ENCODE results near the gene SIGLEC10. TPM values are rescaled to one million over a fixed set of nuclear protein-coding genes. Genes with fewer than 3 reads are reported as not detected.

SIGLEC10 gene
- total RNA-seq, 1 experiment from 2014 or later, result not detected

DNA sequence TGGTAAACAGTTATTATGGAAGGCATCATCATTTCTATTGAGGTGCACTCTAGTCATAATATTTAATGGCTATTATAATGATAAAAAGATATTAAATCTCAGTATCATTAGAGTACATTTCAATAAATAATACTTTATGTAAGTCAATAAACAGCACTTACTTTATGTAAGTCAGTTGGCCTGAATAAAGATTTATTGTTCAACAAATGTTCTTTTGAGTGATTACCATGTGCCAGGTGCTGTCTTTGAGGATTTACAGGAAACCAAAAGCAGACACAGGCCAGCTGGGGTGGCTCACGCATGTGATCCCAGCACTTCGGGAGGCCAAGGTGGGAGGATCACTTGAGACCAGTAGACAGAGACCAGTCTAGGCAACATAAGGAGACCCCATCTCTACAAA, 40.0 kb downstream of the SIGLEC10 start:
- intact Hi-C loops (cut with micrococcal nuclease; ENCODE audit: unreplicated experiment), result no loop called here
- Mint-ChIP-seq H3K36me3 (ENCODE audit: insufficient read depth, unreplicated experiment) (no peaks in the 10 kb centered on the region), H3K27ac (ENCODE audit: unreplicated experiment) (no peak overlapping the region), H3K4me1 (ENCODE audit: low read depth, unreplicated experiment) (no peaks in the 10 kb centered on the region), H3K9me3 (ENCODE audit: low read depth, unreplicated experiment) (no peaks in the 10 kb centered on the region), H3K4me3 (ENCODE audit: low read depth, unreplicated experiment) (no peak overlapping the region), H3K27me3 (ENCODE audit: unreplicated experiment) (peaks cover 28% of the 10 kb centered on the region)
- DNase-seq, result no peak
- CTCF ChIA-PET, result no interaction called here
- no TSS peak for BruUV-seq (replicated peaks)
- TF ChIP-seq, protein P1, sequence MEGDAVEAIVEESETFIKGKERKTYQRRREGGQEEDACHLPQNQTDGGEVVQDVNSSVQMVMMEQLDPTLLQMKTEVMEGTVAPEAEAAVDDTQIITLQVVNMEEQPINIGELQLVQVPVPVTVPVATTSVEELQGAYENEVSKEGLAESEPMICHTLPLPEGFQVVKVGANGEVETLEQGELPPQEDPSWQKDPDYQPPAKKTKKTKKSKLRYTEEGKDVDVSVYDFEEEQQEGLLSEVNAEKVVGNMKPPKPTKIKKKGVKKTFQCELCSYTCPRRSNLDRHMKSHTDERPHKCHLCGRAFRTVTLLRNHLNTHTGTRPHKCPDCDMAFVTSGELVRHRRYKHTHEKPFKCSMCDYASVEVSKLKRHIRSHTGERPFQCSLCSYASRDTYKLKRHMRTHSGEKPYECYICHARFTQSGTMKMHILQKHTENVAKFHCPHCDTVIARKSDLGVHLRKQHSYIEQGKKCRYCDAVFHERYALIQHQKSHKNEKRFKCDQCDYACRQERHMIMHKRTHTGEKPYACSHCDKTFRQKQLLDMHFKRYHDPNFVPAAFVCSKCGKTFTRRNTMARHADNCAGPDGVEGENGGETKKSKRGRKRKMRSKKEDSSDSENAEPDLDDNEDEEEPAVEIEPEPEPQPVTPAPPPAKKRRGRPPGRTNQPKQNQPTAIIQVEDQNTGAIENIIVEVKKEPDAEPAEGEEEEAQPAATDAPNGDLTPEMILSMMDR (IDR thresholded peaks at IDR 0.05; ENCODE audit: unreplicated experiment), result no peak

DNA sequence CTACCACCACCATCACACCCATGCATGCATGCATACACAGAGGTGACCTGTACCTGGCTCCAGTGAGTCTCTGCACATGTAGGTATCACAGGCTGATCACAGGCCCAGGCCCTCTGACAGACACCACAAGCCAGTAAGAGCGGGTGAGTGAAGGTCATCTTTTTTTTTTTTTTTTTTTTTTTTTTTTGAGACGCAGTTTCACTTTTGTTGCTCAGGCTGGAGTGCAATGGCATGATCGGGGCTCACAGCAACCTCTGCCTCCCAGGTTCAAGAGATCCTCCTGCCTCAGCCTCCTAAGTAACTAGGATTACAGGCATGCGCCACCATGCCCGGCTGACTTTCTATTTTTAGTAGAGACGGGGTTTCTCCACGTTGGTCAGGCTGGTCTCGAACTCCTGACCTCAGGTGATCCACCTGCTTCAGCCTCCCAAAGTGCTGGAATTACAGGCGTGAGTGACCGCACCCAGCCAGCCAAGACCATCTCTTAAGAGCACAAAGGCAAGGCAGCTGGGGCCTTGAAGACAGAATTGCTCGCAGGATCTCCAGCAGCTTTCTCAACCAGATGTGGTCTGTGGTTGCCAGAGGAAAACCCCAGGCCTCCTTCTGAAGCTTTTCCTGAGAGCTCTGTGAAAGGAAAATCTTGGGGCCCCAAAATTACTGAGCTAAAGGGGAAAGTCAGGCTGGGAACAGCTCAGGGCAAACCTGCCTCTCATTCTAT, 41.8 kb downstream of the SIGLEC10 start:
- Mint-ChIP-seq H3K4me3 (ENCODE audit: low read depth, unreplicated experiment) (no peak overlapping the region), H3K27me3 (ENCODE audit: unreplicated experiment) (peaks cover 40% of the 10 kb centered on the region), H3K4me1 (ENCODE audit: low read depth, unreplicated experiment) (no peaks in the 10 kb centered on the region), H3K9me3 (ENCODE audit: low read depth, unreplicated experiment) (no peaks in the 10 kb centered on the region), H3K27ac (ENCODE audit: unreplicated experiment) (no peak overlapping the region), H3K36me3 (ENCODE audit: insufficient read depth, unreplicated experiment) (peaks cover 1% of the 10 kb centered on the region)
- CTCF ChIA-PET, result interaction anchor here (0.7 kb wide), 1 partner anchor 19 kb away, joined by 3 read pairs; no protein-coding TSS in a partner anchor
- intact Hi-C loops (cut with micrococcal nuclease; ENCODE audit: unreplicated experiment), result no loop called here
- TF ChIP-seq, protein P1 (IDR thresholded peaks at IDR 0.05; ENCODE audit: unreplicated experiment), result no peak
- BruUV-seq (replicated peaks), result no TSS peak
- no peak for DNase-seq

DNA sequence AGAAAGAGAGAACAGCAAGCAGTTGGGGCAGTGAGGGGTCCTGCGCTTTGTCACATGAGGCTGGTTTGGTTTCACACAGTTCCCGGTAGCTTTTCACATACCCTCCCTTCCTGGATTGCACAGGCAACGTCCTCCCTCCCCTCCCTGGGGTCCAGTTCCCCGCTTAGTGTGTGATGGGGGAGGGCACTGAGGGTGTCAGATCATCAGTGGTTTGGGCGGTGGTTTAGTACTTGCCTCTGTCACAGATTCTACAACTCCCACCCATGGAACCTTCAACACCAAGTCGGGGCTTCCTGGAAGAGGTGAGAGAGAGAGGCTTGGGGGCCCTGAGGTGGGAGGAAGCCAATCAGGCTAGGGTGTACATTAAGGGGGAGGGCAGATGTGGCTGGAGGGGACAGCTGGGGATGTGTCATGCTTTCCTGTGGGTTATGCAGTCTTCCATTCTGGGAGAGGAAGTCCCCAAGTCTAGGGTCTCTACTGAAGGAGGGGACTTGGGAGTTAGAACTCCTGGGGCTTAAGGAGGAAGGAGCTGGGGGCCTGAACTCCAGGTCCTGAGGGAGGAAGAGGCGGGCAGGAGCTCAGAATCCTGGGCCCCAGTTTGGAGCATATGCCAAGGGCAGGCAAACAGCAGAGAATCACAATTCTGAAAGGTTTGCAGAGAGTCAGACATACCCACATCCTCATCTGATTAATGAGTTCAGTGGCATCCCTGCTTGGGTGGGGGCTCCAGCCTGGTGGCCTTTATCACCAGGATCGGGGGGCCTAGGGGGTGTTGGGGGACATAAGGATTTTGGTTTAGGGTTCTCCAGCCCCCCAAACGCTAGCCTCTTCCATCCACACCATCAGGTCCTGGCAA, 44.6 kb downstream of the SIGLEC10 start, which contains the start of gene NKG7:
Gene NKG7, minus strand, starts transcription at position 6 of the 856 bp plus-strand sequence. CDS start 119 bp downstream, outside the sequence.
- H3K27ac Mint-ChIP-seq (ENCODE audit: unreplicated experiment), result no peak within 1 kb of the TSS
- H3K4me3 Mint-ChIP-seq (ENCODE audit: low read depth, unreplicated experiment), result no peak within 1 kb of the TSS
- BruUV-seq (replicated peaks), result no TSS peak
- DNase-seq, result no peak
- peaks cover 16% of the 10 kb centered on the region for H3K36me3 Mint-ChIP-seq (ENCODE audit: insufficient read depth, unreplicated experiment)
- H3K27me3 Mint-ChIP-seq (ENCODE audit: unreplicated experiment), result peaks cover 51% of the 10 kb centered on the region
- no peaks in the 10 kb centered on the region for H3K4me1 Mint-ChIP-seq (ENCODE audit: low read depth, unreplicated experiment)
- CTCF ChIA-PET, result no interaction called here
- intact Hi-C loops (cut with micrococcal nuclease; ENCODE audit: unreplicated experiment), result no loop called here
- H3K9me3 Mint-ChIP-seq (ENCODE audit: low read depth, unreplicated experiment), result no peaks in the 10 kb centered on the region
- TF ChIP-seq, protein P1 (IDR thresholded peaks at IDR 0.05; ENCODE audit: unreplicated experiment), result no peak

DNA sequence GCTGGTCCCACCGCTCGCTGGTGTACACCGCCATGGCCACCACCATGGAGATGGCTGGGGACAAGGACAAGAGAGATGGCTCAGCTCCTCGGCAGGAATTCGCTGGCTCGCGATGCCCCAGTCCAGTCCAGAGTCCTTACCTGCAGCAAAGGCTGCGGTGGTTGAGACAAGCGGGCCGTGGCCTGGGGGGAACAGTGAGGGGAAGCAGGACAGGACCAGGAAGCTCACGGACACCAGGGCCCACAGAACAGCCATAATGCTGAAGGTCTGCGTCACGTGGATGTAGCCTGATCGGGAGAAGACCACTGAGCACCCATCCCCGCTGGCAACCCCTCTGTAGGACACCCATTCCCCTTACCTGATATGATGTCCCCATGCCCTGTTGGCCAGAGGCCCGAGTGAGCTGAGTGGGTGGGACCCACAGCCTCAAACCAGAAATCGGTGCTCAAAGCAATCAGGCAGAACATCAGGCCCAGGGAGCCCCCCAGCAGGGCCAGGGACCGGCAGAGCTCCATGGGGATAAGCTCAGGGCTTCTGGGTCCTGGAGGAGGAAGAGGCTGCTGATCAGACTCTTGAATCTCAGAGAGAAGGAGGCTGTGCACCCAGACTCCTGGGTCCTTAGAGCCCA, 45.3 kb downstream of the SIGLEC10 start:
- H3K9me3 Mint-ChIP-seq (ENCODE audit: low read depth, unreplicated experiment), result no peaks in the 10 kb centered on the region

More for the DNA sequence above, 45.3 kb downstream of the SIGLEC10 start:
- no peak for DNase-seq
- Mint-ChIP-seq H3K27ac (ENCODE audit: unreplicated experiment) (no peak overlapping the region), H3K4me1 (ENCODE audit: low read depth, unreplicated experiment) (no peaks in the 10 kb centered on the region), H3K4me3 (ENCODE audit: low read depth, unreplicated experiment) (no peak overlapping the region), H3K36me3 (ENCODE audit: insufficient read depth, unreplicated experiment) (peaks cover 24% of the 10 kb centered on the region), H3K27me3 (ENCODE audit: unreplicated experiment) (peaks cover 51% of the 10 kb centered on the region)
- BruUV-seq (replicated peaks), result no TSS peak
- TF ChIP-seq, protein P1 (IDR thresholded peaks at IDR 0.05; ENCODE audit: unreplicated experiment), result no peak
- intact Hi-C loops (cut with micrococcal nuclease; ENCODE audit: unreplicated experiment), result no loop called here
- CTCF ChIA-PET, result no interaction called here

Data from Calu3 (cell line).